Tibial artery (tissue), 4 donors: ENCODE data around the gene SUCO.

Source experiments
- DNase-seq, 2 donors: peaks; one replicate each; pipeline ENCODE4 v3.0.0-alpha.2; 2019
- H3K27ac ChIP-seq, 2 donors: fragments of 200-600 bp; sonication (generic) in 1 of 2; 1 replicate in 1 of 2; 2 replicates in 1 of 2; pipeline ENCODE4 v1.5.1; 2018 to 2019; ENCODE audit warnings: mild to moderate bottlenecking in 1 of 2
- H3K27me3 ChIP-seq, 2 donors: fragments of 200-600 bp; sonication (generic) in 1 of 2; one replicate each; pipeline versions ENCODE4 v1.5.1 to v1.6.0; 2016 to 2019
- H3K36me3 ChIP-seq, 3 donors: fragments of 200-600 bp; sonication (generic) in 2 of 3; one replicate each; pipeline ENCODE4 v1.5.1; 2016 to 2019; ENCODE audit warnings: mild to moderate bottlenecking in 2 of 3
- H3K4me1 ChIP-seq, 4 donors: fragments of 200-600 bp; sonication (generic) in 2 of 4; 1 replicate in 3 of 4; 2 replicates in 1 of 4; pipeline ENCODE4 v1.5.1; 2016 to 2019
- H3K4me3 ChIP-seq, 2 donors: fragments of 200-600 bp; sonication (generic) in 1 of 2; 1 replicate in 1 of 2; 2 replicates in 1 of 2; pipeline ENCODE4 v1.5.1; 2018 to 2019; ENCODE audit warnings: mild to moderate bottlenecking in 2 of 2
- H3K9me3 ChIP-seq, 3 donors: fragments of 200-600 bp; sonication (generic) in 1 of 3; one replicate each; pipeline ENCODE4 v1.5.1; 2016 to 2019
- CTCF ChIP-seq, 2 experiments: fragments of 200-600 bp in 1 of 2; fragments of 450-650 bp in 1 of 2; IDR thresholded peaks; one replicate each; pipeline ENCODE4 v1.5.1; 2017 to 2019; ENCODE audit warnings: antibody characterized with exemption in 2 of 2, mild to moderate bottlenecking in 1 of 2, moderate library complexity in 1 of 2
- intact Hi-C: fragments of 100-400 bp; cut with DNase I; formaldehyde crosslinking; loops from one replicate; pipeline ENCODE4 v1.15.0; 2023; ENCODE audit warnings: low total_unique reads

Gene SUCO

DNA sequence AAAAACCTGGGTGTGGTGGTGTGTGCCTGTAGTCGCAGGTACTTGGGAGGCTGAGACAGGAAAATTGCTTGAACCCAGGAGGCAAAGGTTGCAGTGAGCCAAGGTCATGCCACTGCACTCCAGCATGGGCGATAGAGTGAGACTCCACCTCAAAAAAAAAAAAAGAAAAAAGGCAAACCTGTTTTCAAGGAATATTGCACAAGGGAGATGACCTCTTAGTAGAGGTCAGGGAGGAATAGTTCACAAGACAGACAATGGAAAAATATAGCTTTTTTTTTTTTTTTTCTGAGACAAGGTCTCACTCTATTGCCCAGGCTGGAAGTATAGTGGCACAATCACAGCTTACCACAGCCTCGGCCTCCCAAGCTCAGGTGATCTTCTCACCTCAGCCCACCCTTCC, 22.5 kb upstream of the SUCO start:
- no peak for TF ChIP-seq CTCF (IDR thresholded peaks at IDR 0.05)
- Histone ChIP-seq H3K27me3 (no peaks in the 10 kb centered on the region), H3K36me3 (no peaks in the 10 kb centered on the region), H3K9me3 (no peaks in the 10 kb centered on the region), H3K4me1 (no peaks in the 10 kb centered on the region), H3K27ac (no peak overlapping the region), H3K4me3 (no peak overlapping the region)
- intact Hi-C loops = no loop called here
- DNase-seq = no peak

GRCh38 chr1:172512591-172512990, 20.4 kb upstream of the SUCO start:
- intact Hi-C loops = no loop called here
- Histone ChIP-seq H3K4me1 (no peaks in the 10 kb centered on the region), H3K4me3 (no peak overlapping the region), H3K9me3 (no peaks in the 10 kb centered on the region), H3K36me3 (no peaks in the 10 kb centered on the region), H3K27ac (no peak overlapping the region), H3K27me3 (no peaks in the 10 kb centered on the region)
- DNase-seq = no peak
- no peak for TF ChIP-seq CTCF (IDR thresholded peaks at IDR 0.05)

DNA sequence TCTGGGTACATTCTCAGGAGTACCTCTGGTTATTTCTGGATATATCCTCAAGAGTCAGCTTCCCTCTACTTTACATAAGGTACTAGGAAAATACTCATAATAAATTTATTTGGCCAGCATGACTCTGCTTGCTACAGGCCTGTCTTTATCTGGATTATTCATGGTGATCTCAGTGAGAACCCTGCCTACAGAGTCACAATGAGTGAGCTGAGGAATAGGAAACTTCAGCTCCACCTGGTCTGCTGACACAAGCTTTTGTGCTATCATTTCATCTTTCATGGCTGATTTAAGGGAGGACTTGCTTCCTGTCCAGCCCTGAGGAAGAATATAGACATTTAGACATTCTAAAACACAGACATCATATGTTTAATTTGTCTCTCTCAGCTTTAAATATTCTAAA, 19.5 kb upstream of the SUCO start:
- intact Hi-C loops = no loop called here
- Histone ChIP-seq H3K4me3 (no peak overlapping the region), H3K4me1 (no peaks in the 10 kb centered on the region), H3K9me3 (no peaks in the 10 kb centered on the region), H3K27ac (no peak overlapping the region), H3K36me3 (no peaks in the 10 kb centered on the region), H3K27me3 (no peaks in the 10 kb centered on the region)
- no peak for TF ChIP-seq CTCF (IDR thresholded peaks at IDR 0.05)
- DNase-seq = no peak

DNA sequence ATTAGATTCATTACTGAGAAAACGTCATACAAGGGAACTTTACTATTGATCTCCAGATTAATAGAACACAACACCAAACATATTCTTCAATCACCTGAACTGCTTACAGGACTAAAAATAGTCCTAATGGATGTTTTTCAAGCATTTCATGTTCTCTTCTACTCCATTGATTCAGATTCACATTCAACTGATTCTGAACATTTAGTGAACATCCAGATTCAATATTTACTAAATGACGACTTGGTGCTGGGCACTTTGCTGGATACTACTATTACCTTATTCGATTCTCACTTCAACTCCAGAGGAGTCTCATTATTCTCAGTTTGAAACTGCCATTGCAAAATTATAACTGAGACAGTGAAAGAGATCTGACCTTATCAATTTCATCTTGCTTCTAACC, 18.8 kb upstream of the SUCO start:
- Histone ChIP-seq H3K27me3 (no peaks in the 10 kb centered on the region), H3K27ac (no peak overlapping the region), H3K4me3 (no peak overlapping the region), H3K9me3 (no peaks in the 10 kb centered on the region), H3K4me1 (no peaks in the 10 kb centered on the region), H3K36me3 (no peaks in the 10 kb centered on the region)
- intact Hi-C loops = no loop called here
- no peak for DNase-seq
- TF ChIP-seq CTCF (IDR thresholded peaks at IDR 0.05) = no peak

DNA sequence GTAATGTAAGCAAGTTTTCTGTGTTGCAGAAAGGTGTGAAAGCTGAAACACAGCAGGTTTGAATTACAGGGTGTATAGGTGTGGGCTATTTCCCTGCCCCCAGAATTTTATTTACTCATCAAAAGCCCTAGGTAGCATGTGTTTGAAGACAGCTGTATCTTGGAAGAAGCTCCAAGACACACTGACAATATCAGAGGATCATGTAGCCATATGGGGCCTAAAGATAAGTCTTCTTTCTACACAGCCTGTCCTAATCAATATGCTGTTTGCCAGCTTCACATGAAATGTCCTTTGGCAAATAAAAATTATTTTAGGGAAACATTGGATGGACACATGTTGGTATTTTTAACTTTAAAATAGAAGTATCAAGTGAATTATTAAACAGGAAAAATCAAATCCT, 17.5 kb upstream of the SUCO start:
- no peak for DNase-seq
- intact Hi-C loops = no loop called here
- no peaks in the 10 kb centered on the region for H3K4me1 ChIP-seq
- no peaks in the 10 kb centered on the region for H3K27me3 ChIP-seq
- H3K36me3 ChIP-seq = no peaks in the 10 kb centered on the region
- no peak overlapping the region for H3K27ac ChIP-seq
- no peak overlapping the region for H3K4me3 ChIP-seq
- no peaks in the 10 kb centered on the region for H3K9me3 ChIP-seq
- TF ChIP-seq CTCF (IDR thresholded peaks at IDR 0.05) = no peak

GRCh38 chr1:172515927-172516326, 17.0 kb upstream of the SUCO start:
- no peak for DNase-seq
- Histone ChIP-seq H3K27me3 (no peaks in the 10 kb centered on the region), H3K9me3 (no peaks in the 10 kb centered on the region), H3K36me3 (no peaks in the 10 kb centered on the region), H3K4me1 (no peaks in the 10 kb centered on the region), H3K4me3 (no peak overlapping the region), H3K27ac (no peak overlapping the region)
- TF ChIP-seq CTCF (IDR thresholded peaks at IDR 0.05) = no peak
- intact Hi-C loops = no loop called here
